Vagina (tissue), 2 donors: ENCODE results near the gene TIMD4.

ENCODE experiments used
- POLR2A ChIP-seq, 2 donors: fragments of 450-650 bp; IDR thresholded peaks; one replicate each; pipeline ENCODE4 v1.6.1; 2017; ENCODE audit warnings: antibody characterized with exemption in 2 of 2, mild to moderate bottlenecking in 2 of 2, moderate library complexity in 2 of 2
- TF ChIP-seq, protein P1 (sequence below), 3 experiments: fragments of 450-650 bp in 2 of 3; fragments of 200-600 bp in 1 of 3; sonication (generic) in 1 of 3; IDR thresholded peaks; one replicate each; pipeline ENCODE4 v1.5.1; 2017 to 2019; ENCODE audit warnings: antibody characterized with exemption in 3 of 3, mild to moderate bottlenecking in 2 of 3, moderate library complexity in 2 of 3

DNA sequence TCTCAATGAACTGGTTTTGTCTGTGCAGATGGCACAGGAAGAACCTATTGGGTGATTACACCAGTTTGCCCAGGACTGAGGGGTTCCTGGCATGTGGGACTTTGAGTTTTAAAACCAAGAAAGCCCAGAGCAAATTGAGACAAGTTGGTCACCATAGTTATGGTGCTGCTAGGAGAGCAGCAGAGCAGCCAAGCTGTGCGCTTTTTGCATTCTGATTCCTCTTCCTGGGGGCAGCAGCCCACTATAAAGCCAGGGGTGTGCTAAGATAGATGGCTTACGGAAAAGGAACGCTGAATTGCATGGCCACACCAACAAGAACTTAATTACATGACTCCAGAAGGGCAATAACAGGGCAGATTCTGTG is 49.7 kb downstream of the TIMD4 start:
- TF ChIP-seq, protein P1, sequence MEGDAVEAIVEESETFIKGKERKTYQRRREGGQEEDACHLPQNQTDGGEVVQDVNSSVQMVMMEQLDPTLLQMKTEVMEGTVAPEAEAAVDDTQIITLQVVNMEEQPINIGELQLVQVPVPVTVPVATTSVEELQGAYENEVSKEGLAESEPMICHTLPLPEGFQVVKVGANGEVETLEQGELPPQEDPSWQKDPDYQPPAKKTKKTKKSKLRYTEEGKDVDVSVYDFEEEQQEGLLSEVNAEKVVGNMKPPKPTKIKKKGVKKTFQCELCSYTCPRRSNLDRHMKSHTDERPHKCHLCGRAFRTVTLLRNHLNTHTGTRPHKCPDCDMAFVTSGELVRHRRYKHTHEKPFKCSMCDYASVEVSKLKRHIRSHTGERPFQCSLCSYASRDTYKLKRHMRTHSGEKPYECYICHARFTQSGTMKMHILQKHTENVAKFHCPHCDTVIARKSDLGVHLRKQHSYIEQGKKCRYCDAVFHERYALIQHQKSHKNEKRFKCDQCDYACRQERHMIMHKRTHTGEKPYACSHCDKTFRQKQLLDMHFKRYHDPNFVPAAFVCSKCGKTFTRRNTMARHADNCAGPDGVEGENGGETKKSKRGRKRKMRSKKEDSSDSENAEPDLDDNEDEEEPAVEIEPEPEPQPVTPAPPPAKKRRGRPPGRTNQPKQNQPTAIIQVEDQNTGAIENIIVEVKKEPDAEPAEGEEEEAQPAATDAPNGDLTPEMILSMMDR (IDR thresholded peaks at IDR 0.05): no peak
- no peak for TF ChIP-seq POLR2A (IDR thresholded peaks at IDR 0.05)
